Type B pancreatic cell (in vitro differentiated cells): ENCODE measurements around the gene CNTNAP1. TPM values are rescaled to one million over a fixed set of nuclear protein-coding genes. Genes with fewer than 3 reads are reported as not detected.

Experiments
- DNase-seq: peaks from one replicate; pipeline ENCODE4 v3.0.0; 2021; ENCODE audit warnings: mixed read lengths; ENCODE audit not compliant: unreplicated experiment; ENCODE audit errors: extremely low spot score
- H3K27ac Mint-ChIP-seq: 2 replicates; pipeline ENCODE4 v1.8.0; 2021; ENCODE audit warnings: mild to moderate bottlenecking, mixed read lengths
- H3K27me3 Mint-ChIP-seq: 2 replicates; pipeline ENCODE4 v1.8.0; 2021; ENCODE audit warnings: mixed read lengths
- H3K36me3 Mint-ChIP-seq: 2 replicates; pipeline ENCODE4 v1.8.0; 2021; ENCODE audit warnings: mixed read lengths
- H3K4me1 Mint-ChIP-seq: one replicate; pipeline ENCODE4 v1.8.0; 2021; ENCODE audit warnings: mixed read lengths; ENCODE audit not compliant: unreplicated experiment
- H3K4me3 Mint-ChIP-seq: 2 replicates; pipeline ENCODE4 v1.8.0; 2021; ENCODE audit warnings: mild to moderate bottlenecking, mixed read lengths
- H3K9me3 Mint-ChIP-seq: 2 replicates; pipeline ENCODE4 v1.8.0; 2021; ENCODE audit warnings: mixed read lengths
- CTCF ChIP-seq: fragments of 200-600 bp; sonication (generic); conservative IDR thresholded peaks from 2 replicates; pipeline ENCODE4 v1.5.0; 2021; ENCODE audit warnings: antibody characterized with exemption, mild to moderate bottlenecking
- total RNA-seq: library from RNA; stranded (reverse); gene quantifications from 2 replicates; pipeline ENCODE4 v1.2.1, GENCODE V29; 2021; ENCODE audit warnings: low replicate concordance

CNTNAP1 gene
- total RNA-seq, 1 donor from 2014 or later: 17.8 TPM

GRCh38 chr17:42647778-42648177 is 34.6 kb upstream of the CNTNAP1 start:
- H3K4me3 Mint-ChIP-seq: no peak overlapping the region

GRCh38 chr17:42651392-42651791 is 30.9 kb upstream of the CNTNAP1 start:
- no peak for DNase-seq
- H3K27me3 Mint-ChIP-seq: peaks cover 5% of the 10 kb centered on the region
- no peaks in the 10 kb centered on the region for H3K9me3 Mint-ChIP-seq
- H3K4me1 Mint-ChIP-seq: peaks cover 11% of the 10 kb centered on the region
- no peak for TF ChIP-seq CTCF
- no peak overlapping the region for H3K4me3 Mint-ChIP-seq
- no peaks in the 10 kb centered on the region for H3K36me3 Mint-ChIP-seq
- H3K27ac Mint-ChIP-seq: no peak overlapping the region

More at GRCh38 chr17:42647778-42648177, 34.6 kb upstream of the CNTNAP1 start:
- Mint-ChIP-seq H3K4me1 (peaks cover 1% of the 10 kb centered on the region), H3K27ac (no peak overlapping the region), H3K27me3 (peaks cover under 1% of the 10 kb centered on the region), H3K36me3 (no peaks in the 10 kb centered on the region), H3K9me3 (no peaks in the 10 kb centered on the region)
- DNase-seq: no peak
- no peak for TF ChIP-seq CTCF

- no peaks in the 10 kb centered on the region for H3K36me3 Mint-ChIP-seq
- no peak for TF ChIP-seq CTCF
- peaks cover 5% of the 10 kb centered on the region for H3K9me3 Mint-ChIP-seq
- H3K4me1 Mint-ChIP-seq: peaks cover 11% of the 10 kb centered on the region
- H3K27ac Mint-ChIP-seq: peak overlapping the region; percentile 45
- peaks cover 5% of the 10 kb centered on the region for H3K27me3 Mint-ChIP-seq
- peak overlapping the region; percentile 76 for H3K4me3 Mint-ChIP-seq
- no peak for DNase-seq
These were observed 28.9 kb upstream of the CNTNAP1 start for GRCh38 chr17:42653179-42654124.

GRCh38 chr17:42655528-42655927 is 26.8 kb upstream of the CNTNAP1 start:
- peaks cover 5% of the 10 kb centered on the region for H3K27me3 Mint-ChIP-seq
- no peak overlapping the region for H3K4me3 Mint-ChIP-seq
- H3K9me3 Mint-ChIP-seq: peaks cover 6% of the 10 kb centered on the region
- peaks cover 21% of the 10 kb centered on the region for H3K4me1 Mint-ChIP-seq
- H3K36me3 Mint-ChIP-seq: no peaks in the 10 kb centered on the region
- no peak for DNase-seq
- no peak for TF ChIP-seq CTCF
- no peak overlapping the region for H3K27ac Mint-ChIP-seq

- no peak overlapping the region for H3K27ac Mint-ChIP-seq
- no peak for DNase-seq
- peaks cover 23% of the 10 kb centered on the region for H3K4me1 Mint-ChIP-seq
These were observed 24.3 kb upstream of the CNTNAP1 start for GRCh38 chr17:42657824-42658588.

More at GRCh38 chr17:42657824-42658588, 24.3 kb upstream of the CNTNAP1 start:
- TF ChIP-seq CTCF: no peak
- Mint-ChIP-seq H3K36me3 (no peaks in the 10 kb centered on the region), H3K27me3 (peaks cover 5% of the 10 kb centered on the region), H3K9me3 (peaks cover 6% of the 10 kb centered on the region), H3K4me3 (peak overlapping the region; percentile 66)
